MV-4-11 (cell line): ENCODE measurements around the gene BMP4.

ENCODE experiments used
- DNase-seq: peaks from one replicate; lab custom pipeline; 2025; lab: John Stamatoyannopoulos, UW

BMP4 gene

GRCh38 chr14:53964249-53964648 is 7.6 kb upstream of the BMP4 start:
- no peak for DNase-seq

- DNase-seq, result no peak
These were observed 6.9 kb upstream of the BMP4 start for GRCh38 chr14:53963320-53964227.

- DNase-seq, result no peak
These were observed 6.3 kb upstream of the BMP4 start for GRCh38 chr14:53962953-53963319.

- no peak for DNase-seq
These were observed 2.0 kb upstream of the BMP4 start for GRCh38 chr14:53958628-53959027.

- DNase-seq, result no peak
These were observed 1.1 kb upstream of the BMP4 start for GRCh38 chr14:53957739-53958138.

GRCh38 chr14:53955671-53956426 is 776 bp downstream of the BMP4 start:
- DNase-seq, result no peak

GRCh38 chr14:53955229-53955556 is 1.4 kb downstream of the BMP4 start:
- DNase-seq, result no peak

- no peak for DNase-seq
These were observed 1.9 kb downstream of the BMP4 start for GRCh38 chr14:53954551-53955228.

- DNase-seq, result no peak
These were observed 2.6 kb downstream of the BMP4 start for GRCh38 chr14:53953828-53954550.

GRCh38 chr14:53953002-53953827 is 3.4 kb downstream of the BMP4 start:
- DNase-seq, result no peak

GRCh38 chr14:53952533-53952932 is 4.1 kb downstream of the BMP4 start:
- DNase-seq, result no peak

- no peak for DNase-seq
These were observed 4.9 kb downstream of the BMP4 start for GRCh38 chr14:53951627-53952303.

- no peak for DNase-seq
These were observed 5.4 kb downstream of the BMP4 start for GRCh38 chr14:53951243-53951626.

GRCh38 chr14:53950031-53950793 is 6.4 kb downstream of the BMP4 start:
- no peak for DNase-seq

- DNase-seq, result no peak
These were observed 7.4 kb downstream of the BMP4 start for GRCh38 chr14:53949201-53949600.

- DNase-seq, result no peak
These were observed 8.3 kb downstream of the BMP4 start for GRCh38 chr14:53948205-53948884.

GRCh38 chr14:53947452-53948204 is 9.0 kb downstream of the BMP4 start:
- no peak for DNase-seq

GRCh38 chr14:53947094-53947445 is 9.6 kb downstream of the BMP4 start:
- DNase-seq, result no peak
